ENCODE data around the gene KLF13.
A peak's percentile ranks its signal among the peaks of the same experiment; 100 is the strongest.

KLF13 gene

GRCh38 chr15:31332020-31332680, 5.5 kb downstream of the KLF13 start:
- H3K27me3 Mint-ChIP-seq: no peaks in the 10 kb centered on the region
- no peaks in the 10 kb centered on the region for H3K9me3 Mint-ChIP-seq
- peak overlapping the region; percentile 74 for H3K4me3 Mint-ChIP-seq
- H3K36me3 Mint-ChIP-seq: no peaks in the 10 kb centered on the region
- peak overlapping the region; percentile 76 for H3K27ac Mint-ChIP-seq
- peaks cover 85% of the 10 kb centered on the region for H3K4me1 Mint-ChIP-seq

- H3K27ac Mint-ChIP-seq: peak overlapping the region; percentile 76
- peak overlapping the region; percentile 74 for H3K4me3 Mint-ChIP-seq
- no peaks in the 10 kb centered on the region for H3K36me3 Mint-ChIP-seq
- H3K27me3 Mint-ChIP-seq: no peaks in the 10 kb centered on the region
- H3K9me3 Mint-ChIP-seq: no peaks in the 10 kb centered on the region
- H3K4me1 Mint-ChIP-seq: peaks cover 90% of the 10 kb centered on the region
Measured at GRCh38 chr15:31332681-31333071, 6.0 kb downstream of the KLF13 start.

GRCh38 chr15:31333119-31333518, 6.5 kb downstream of the KLF13 start:
- H3K27me3 Mint-ChIP-seq: no peaks in the 10 kb centered on the region
- no peak overlapping the region for H3K27ac Mint-ChIP-seq
- no peak overlapping the region for H3K4me3 Mint-ChIP-seq
- no peaks in the 10 kb centered on the region for H3K9me3 Mint-ChIP-seq
- no peaks in the 10 kb centered on the region for H3K36me3 Mint-ChIP-seq
- peaks cover 95% of the 10 kb centered on the region for H3K4me1 Mint-ChIP-seq

- Mint-ChIP-seq H3K27ac (peak overlapping the region; percentile 72), H3K4me3 (no peak overlapping the region), H3K27me3 (no peaks in the 10 kb centered on the region), H3K4me1 (peaks cover 99% of the 10 kb centered on the region), H3K36me3 (no peaks in the 10 kb centered on the region), H3K9me3 (no peaks in the 10 kb centered on the region)
Measured at GRCh38 chr15:31333820-31334219, 7.2 kb downstream of the KLF13 start.

- Mint-ChIP-seq H3K36me3 (no peaks in the 10 kb centered on the region), H3K9me3 (no peaks in the 10 kb centered on the region), H3K4me1 (peaks cover 98% of the 10 kb centered on the region), H3K27me3 (no peaks in the 10 kb centered on the region), H3K27ac (peak overlapping the region; percentile 91), H3K4me3 (peak overlapping the region; percentile 47)
Measured at GRCh38 chr15:31335989-31336592, 9.5 kb downstream of the KLF13 start.

- Mint-ChIP-seq H3K36me3 (no peaks in the 10 kb centered on the region), H3K4me3 (no peak overlapping the region), H3K27ac (peak overlapping the region; percentile 91), H3K9me3 (no peaks in the 10 kb centered on the region), H3K27me3 (no peaks in the 10 kb centered on the region), H3K4me1 (peaks cover 98% of the 10 kb centered on the region)
Measured at GRCh38 chr15:31336593-31337295, 10.1 kb downstream of the KLF13 start.

GRCh38 chr15:31337352-31338031, 10.9 kb downstream of the KLF13 start:
- H3K27me3 Mint-ChIP-seq: no peaks in the 10 kb centered on the region
- H3K9me3 Mint-ChIP-seq: no peaks in the 10 kb centered on the region
- peak overlapping the region; percentile 77 for H3K27ac Mint-ChIP-seq
- no peak overlapping the region for H3K4me3 Mint-ChIP-seq
- H3K36me3 Mint-ChIP-seq: no peaks in the 10 kb centered on the region
- peaks cover 98% of the 10 kb centered on the region for H3K4me1 Mint-ChIP-seq

- H3K27ac Mint-ChIP-seq: peak overlapping the region; percentile 51
Measured at GRCh38 chr15:31338318-31338878, 11.8 kb downstream of the KLF13 start.

GRCh38 chr15:31338879-31339557, 12.4 kb downstream of the KLF13 start:
- Mint-ChIP-seq H3K36me3 (no peaks in the 10 kb centered on the region), H3K9me3 (no peaks in the 10 kb centered on the region), H3K4me1 (peaks cover 98% of the 10 kb centered on the region), H3K27ac (peak overlapping the region; percentile 83), H3K27me3 (no peaks in the 10 kb centered on the region), H3K4me3 (peak overlapping the region; percentile 26)

More at GRCh38 chr15:31338318-31338878, 11.8 kb downstream of the KLF13 start:
- peaks cover 98% of the 10 kb centered on the region for H3K4me1 Mint-ChIP-seq
- H3K36me3 Mint-ChIP-seq: no peaks in the 10 kb centered on the region
- H3K4me3 Mint-ChIP-seq: peak overlapping the region; percentile 49
- no peaks in the 10 kb centered on the region for H3K9me3 Mint-ChIP-seq
- H3K27me3 Mint-ChIP-seq: no peaks in the 10 kb centered on the region

GRCh38 chr15:31339558-31339895, 12.9 kb downstream of the KLF13 start:
- Mint-ChIP-seq H3K4me3 (no peak overlapping the region), H3K4me1 (peaks cover 98% of the 10 kb centered on the region), H3K27me3 (no peaks in the 10 kb centered on the region), H3K27ac (peak overlapping the region; percentile 83), H3K36me3 (no peaks in the 10 kb centered on the region), H3K9me3 (no peaks in the 10 kb centered on the region)

GRCh38 chr15:31340047-31340446, 13.4 kb downstream of the KLF13 start:
- Mint-ChIP-seq H3K9me3 (no peaks in the 10 kb centered on the region), H3K27me3 (no peaks in the 10 kb centered on the region), H3K36me3 (no peaks in the 10 kb centered on the region), H3K4me1 (peaks cover 98% of the 10 kb centered on the region), H3K27ac (peak overlapping the region; percentile 92), H3K4me3 (peak overlapping the region; percentile 61)

- H3K4me3 Mint-ChIP-seq: peak overlapping the region; percentile 61
- peak overlapping the region; percentile 92 for H3K27ac Mint-ChIP-seq
- no peaks in the 10 kb centered on the region for H3K36me3 Mint-ChIP-seq
- no peaks in the 10 kb centered on the region for H3K9me3 Mint-ChIP-seq
- peaks cover 99% of the 10 kb centered on the region for H3K4me1 Mint-ChIP-seq
- no peaks in the 10 kb centered on the region for H3K27me3 Mint-ChIP-seq
Measured at GRCh38 chr15:31340592-31340991, 14.0 kb downstream of the KLF13 start.

GRCh38 chr15:31341071-31341470, 14.4 kb downstream of the KLF13 start:
- H3K4me3 Mint-ChIP-seq: peak overlapping the region; percentile 42
- peaks cover 99% of the 10 kb centered on the region for H3K4me1 Mint-ChIP-seq
- H3K36me3 Mint-ChIP-seq: no peaks in the 10 kb centered on the region
- H3K27me3 Mint-ChIP-seq: no peaks in the 10 kb centered on the region
- H3K9me3 Mint-ChIP-seq: no peaks in the 10 kb centered on the region
- peak overlapping the region; percentile 96 for H3K27ac Mint-ChIP-seq

- no peaks in the 10 kb centered on the region for H3K9me3 Mint-ChIP-seq
- no peaks in the 10 kb centered on the region for H3K27me3 Mint-ChIP-seq
- H3K27ac Mint-ChIP-seq: peak overlapping the region; percentile 96
- peak overlapping the region; percentile 42 for H3K4me3 Mint-ChIP-seq
- peaks cover 99% of the 10 kb centered on the region for H3K4me1 Mint-ChIP-seq
- no peaks in the 10 kb centered on the region for H3K36me3 Mint-ChIP-seq
Measured at GRCh38 chr15:31341496-31342195, 15.0 kb downstream of the KLF13 start.
